Retinal pigment epithelial cell (primary cell): ENCODE results near the gene TESK1.

Experiments used
- DNase-seq: peaks from one replicate; pipeline ENCODE4 v3.0.0-alpha.2; 2010; ENCODE audit warnings: low read depth
- H3K4me3 ChIP-seq: 2 replicates; pipeline ENCODE4 v1.5.1; 2011; ENCODE audit warnings: mild to moderate bottlenecking, low read length, control low read depth, moderate library complexity
- TF ChIP-seq, protein P1 (sequence below): conservative IDR thresholded peaks from 2 replicates; pipeline ENCODE4 v1.5.1; 2011; ENCODE audit warnings: low read depth, low read length, control low read depth, inconsistent platforms

TESK1 gene

GRCh38 chr9:35651956-35652828, 47.1 kb downstream of the TESK1 start:
- no peak overlapping the region for H3K4me3 ChIP-seq
- DNase-seq, result no peak
- TF ChIP-seq, protein P1, sequence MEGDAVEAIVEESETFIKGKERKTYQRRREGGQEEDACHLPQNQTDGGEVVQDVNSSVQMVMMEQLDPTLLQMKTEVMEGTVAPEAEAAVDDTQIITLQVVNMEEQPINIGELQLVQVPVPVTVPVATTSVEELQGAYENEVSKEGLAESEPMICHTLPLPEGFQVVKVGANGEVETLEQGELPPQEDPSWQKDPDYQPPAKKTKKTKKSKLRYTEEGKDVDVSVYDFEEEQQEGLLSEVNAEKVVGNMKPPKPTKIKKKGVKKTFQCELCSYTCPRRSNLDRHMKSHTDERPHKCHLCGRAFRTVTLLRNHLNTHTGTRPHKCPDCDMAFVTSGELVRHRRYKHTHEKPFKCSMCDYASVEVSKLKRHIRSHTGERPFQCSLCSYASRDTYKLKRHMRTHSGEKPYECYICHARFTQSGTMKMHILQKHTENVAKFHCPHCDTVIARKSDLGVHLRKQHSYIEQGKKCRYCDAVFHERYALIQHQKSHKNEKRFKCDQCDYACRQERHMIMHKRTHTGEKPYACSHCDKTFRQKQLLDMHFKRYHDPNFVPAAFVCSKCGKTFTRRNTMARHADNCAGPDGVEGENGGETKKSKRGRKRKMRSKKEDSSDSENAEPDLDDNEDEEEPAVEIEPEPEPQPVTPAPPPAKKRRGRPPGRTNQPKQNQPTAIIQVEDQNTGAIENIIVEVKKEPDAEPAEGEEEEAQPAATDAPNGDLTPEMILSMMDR, result no peak

DNA sequence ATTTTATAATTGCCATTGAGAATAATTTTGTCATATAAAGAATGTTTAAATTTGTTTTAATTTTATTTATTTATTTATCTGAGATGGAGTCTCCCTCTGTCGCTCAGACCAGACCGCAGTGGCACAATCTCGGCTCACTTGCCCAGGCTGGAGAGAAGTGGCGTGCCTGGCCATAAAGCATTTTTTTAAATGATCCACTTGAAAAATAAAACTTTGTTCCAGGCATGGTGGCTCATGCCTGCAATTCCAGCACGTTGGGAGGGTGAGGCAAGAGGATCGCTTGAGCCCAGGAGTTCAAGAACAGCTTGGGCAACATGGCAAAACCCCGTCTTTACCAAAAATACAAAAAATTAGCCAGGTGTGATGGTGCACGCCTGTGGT, 47.8 kb downstream of the TESK1 start:
- no peak for DNase-seq
- TF ChIP-seq, protein P1, result no peak
- no peak overlapping the region for H3K4me3 ChIP-seq

GRCh38 chr9:35653611-35654010, 48.5 kb downstream of the TESK1 start:
- no peak overlapping the region for H3K4me3 ChIP-seq
- DNase-seq, result no peak
- TF ChIP-seq, protein P1, result no peak

DNA sequence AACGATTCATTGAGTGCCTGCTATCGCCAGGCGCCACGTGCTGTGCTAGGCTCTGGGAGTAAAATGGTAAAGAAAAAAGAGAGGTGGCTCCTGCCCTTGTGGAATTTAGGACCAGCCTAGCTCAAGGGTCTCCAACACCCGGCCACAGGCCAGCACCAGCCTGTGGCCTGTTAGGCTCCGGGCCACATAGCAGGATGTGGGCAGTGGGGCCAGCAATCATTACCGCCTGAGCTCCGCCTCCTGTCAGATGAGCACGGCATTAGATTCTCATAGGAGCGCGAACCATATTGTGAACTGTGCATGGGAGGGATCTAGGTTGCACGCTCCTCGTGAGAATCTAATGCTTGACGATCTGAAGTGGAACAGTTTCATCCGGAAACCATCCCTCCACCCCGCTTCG, 51.3 kb downstream of the TESK1 start:
- DNase-seq, result no peak
- H3K4me3 ChIP-seq, result no peak overlapping the region
- TF ChIP-seq, protein P1, result no peak

GRCh38 chr9:35656831-35657545, 51.9 kb downstream of the TESK1 start:
- TF ChIP-seq, protein P1, result no peak
- no peak for DNase-seq
- H3K4me3 ChIP-seq, result peak overlapping the region; percentile 47

DNA sequence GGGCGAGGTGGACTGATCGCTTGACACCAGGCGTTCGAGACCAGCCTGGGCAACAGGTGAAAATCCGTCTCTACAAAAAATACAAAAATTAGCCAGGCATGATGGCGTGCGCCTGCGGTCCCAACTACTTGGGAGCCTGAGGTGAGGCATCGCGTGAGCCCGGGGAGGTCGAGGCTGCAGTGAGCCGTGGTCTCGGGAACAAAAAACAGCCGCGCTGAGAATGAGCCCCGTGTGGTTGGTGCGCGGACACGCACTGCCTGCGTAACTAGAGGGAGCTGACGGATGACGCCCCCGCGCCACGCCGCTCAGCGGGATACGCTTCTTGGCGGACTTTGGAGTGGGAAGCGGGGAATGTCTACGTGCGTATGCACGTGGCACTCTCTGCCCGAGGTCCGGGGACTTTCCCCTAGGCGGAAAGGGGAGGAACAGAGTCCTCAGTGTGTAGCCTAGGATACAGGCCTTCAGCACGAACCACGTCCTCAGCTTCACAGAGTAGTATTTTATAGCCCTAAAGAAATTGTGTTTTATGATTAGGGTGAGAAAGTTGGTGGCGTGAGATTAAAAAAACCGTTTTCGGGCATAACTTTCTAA, 52.6 kb downstream of the TESK1 start, which contains the start of gene RMRP:
Gene RMRP (minus strand): TSS at position 474 of the 591 bp plus-strand sequence.
- H3K4me3 ChIP-seq, result peak within 1 kb of the TSS; percentile 86
- TF ChIP-seq, protein P1, result no peak
- peak; percentile 99 for DNase-seq
